GM12874 (cell line): ENCODE data around the gene SYPL2.

Experiments used
- TF ChIP-seq, protein P1 (sequence below): IDR thresholded peaks from 2 replicates; pipeline ENCODE4 v1.5.1; 2011; ENCODE audit warnings: low read depth, mild to moderate bottlenecking, control low read depth, low read length, moderate library complexity; ENCODE audit not compliant: insufficient read depth

The SYPL2 gene

GRCh38 chr1:109457819-109458218, 8.5 kb upstream of the SYPL2 start:
- TF ChIP-seq, protein P1, sequence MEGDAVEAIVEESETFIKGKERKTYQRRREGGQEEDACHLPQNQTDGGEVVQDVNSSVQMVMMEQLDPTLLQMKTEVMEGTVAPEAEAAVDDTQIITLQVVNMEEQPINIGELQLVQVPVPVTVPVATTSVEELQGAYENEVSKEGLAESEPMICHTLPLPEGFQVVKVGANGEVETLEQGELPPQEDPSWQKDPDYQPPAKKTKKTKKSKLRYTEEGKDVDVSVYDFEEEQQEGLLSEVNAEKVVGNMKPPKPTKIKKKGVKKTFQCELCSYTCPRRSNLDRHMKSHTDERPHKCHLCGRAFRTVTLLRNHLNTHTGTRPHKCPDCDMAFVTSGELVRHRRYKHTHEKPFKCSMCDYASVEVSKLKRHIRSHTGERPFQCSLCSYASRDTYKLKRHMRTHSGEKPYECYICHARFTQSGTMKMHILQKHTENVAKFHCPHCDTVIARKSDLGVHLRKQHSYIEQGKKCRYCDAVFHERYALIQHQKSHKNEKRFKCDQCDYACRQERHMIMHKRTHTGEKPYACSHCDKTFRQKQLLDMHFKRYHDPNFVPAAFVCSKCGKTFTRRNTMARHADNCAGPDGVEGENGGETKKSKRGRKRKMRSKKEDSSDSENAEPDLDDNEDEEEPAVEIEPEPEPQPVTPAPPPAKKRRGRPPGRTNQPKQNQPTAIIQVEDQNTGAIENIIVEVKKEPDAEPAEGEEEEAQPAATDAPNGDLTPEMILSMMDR = no peak

DNA sequence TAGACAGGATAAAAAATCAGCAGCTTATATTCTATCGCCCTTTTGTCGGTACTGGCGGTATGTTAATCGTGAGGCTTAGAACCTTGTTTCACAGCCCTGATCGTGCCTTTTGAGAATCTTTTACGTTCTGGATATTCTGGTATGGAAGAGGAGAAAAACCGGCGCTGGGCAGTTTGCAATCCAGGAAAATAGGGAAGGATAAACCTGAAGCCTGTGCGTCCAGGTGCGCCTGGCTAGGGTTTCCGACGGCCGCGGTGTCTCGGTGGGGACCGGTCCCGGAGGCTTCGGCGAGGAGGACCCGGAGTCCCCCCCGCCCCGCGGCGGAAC, 258 bp upstream of the SYPL2 start:
- TF ChIP-seq, protein P1 = no peak

- TF ChIP-seq, protein P1 = no peak
These were observed 993 bp downstream of the SYPL2 start for GRCh38 chr1:109467301-109467777.

DNA sequence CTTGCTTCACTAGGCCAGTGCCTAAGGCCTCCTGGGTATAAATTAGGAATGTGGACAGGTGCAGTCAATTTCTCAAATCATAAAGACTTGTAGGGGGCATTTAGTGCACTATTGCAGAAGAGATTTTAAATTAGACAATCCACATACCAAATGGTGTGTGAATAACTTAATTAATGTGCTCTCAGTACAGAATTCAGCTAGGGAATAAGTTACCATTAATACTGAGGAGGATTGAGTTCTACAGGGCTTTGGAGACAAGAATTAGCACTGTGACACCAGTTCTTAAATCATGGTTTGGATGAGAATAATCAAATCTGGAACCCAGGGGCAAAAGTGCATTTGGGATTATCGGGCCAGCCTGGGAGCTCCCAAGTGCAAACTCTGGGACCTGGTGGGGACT, 1.7 kb downstream of the SYPL2 start:
- TF ChIP-seq, protein P1 = no peak

GRCh38 chr1:109468903-109469302, 2.6 kb downstream of the SYPL2 start:
- TF ChIP-seq, protein P1 = no peak

- TF ChIP-seq, protein P1 = no peak
These were observed 3.9 kb downstream of the SYPL2 start for GRCh38 chr1:109470245-109470644.

GRCh38 chr1:109472779-109473178, 6.4 kb downstream of the SYPL2 start:
- TF ChIP-seq, protein P1 = no peak

GRCh38 chr1:109474697-109475096, 8.4 kb downstream of the SYPL2 start:
- TF ChIP-seq, protein P1 = no peak
